Endodermal cell (in vitro differentiated cells): ENCODE results near the gene AHNAK2. TPM values are rescaled to one million over a fixed set of nuclear protein-coding genes. Genes with fewer than 3 reads are reported as not detected.

Source experiments
- DNase-seq: peaks from one replicate; pipeline ENCODE4 v3.0.0-alpha.2; 2017
- H3K27ac ChIP-seq: 2 replicates; pipeline ENCODE4 v1.5.1; 2013; ENCODE audit warnings: mild to moderate bottlenecking, low read depth, low read length, moderate library complexity
- H3K27me3 ChIP-seq: 2 replicates; pipeline ENCODE4 v1.6.1; 2013; ENCODE audit warnings: mild to moderate bottlenecking, low read length, moderate library complexity; ENCODE audit not compliant: insufficient read depth, control insufficient read depth, poor library complexity, severe bottlenecking
- H3K36me3 ChIP-seq: 2 replicates; pipeline ENCODE4 v1.7.0; 2013; ENCODE audit warnings: mild to moderate bottlenecking, low read length, moderate library complexity; ENCODE audit not compliant: control insufficient read depth, insufficient read depth
- H3K4me1 ChIP-seq: one replicate; pipeline ENCODE4 v1.7.0; 2013; ENCODE audit warnings: low read length; ENCODE audit not compliant: control insufficient read depth, insufficient read depth
- H3K4me3 ChIP-seq: 2 replicates; pipeline ENCODE4 v1.5.1; 2013; ENCODE audit warnings: mild to moderate bottlenecking, low read length, moderate library complexity
- H3K9ac ChIP-seq: 2 replicates; pipeline ENCODE4 v1.6.1; 2013; ENCODE audit warnings: mild to moderate bottlenecking, low read length, moderate library complexity; ENCODE audit not compliant: poor library complexity, severe bottlenecking; ENCODE audit errors: extremely low read depth
- H3K9me3 ChIP-seq: 2 replicates; pipeline ENCODE4 v1.6.1; 2013; ENCODE audit warnings: mild to moderate bottlenecking, low read length, moderate library complexity; ENCODE audit not compliant: control insufficient read depth
- H3K27ac Mint-ChIP-seq: 2 replicates; pipeline ENCODE4 v1.8.0; 2020; ENCODE audit warnings: mixed read lengths
- H3K27me3 Mint-ChIP-seq: 2 replicates; pipeline ENCODE4 v1.8.0; 2021; ENCODE audit warnings: mild to moderate bottlenecking, mixed read lengths; ENCODE audit not compliant: insufficient read depth
- H3K36me3 Mint-ChIP-seq: 2 replicates; pipeline ENCODE4 v1.8.0; 2020; ENCODE audit warnings: low read depth, mixed read lengths
- H3K4me1 Mint-ChIP-seq: 2 replicates; pipeline ENCODE4 v1.8.0; 2020; ENCODE audit warnings: mixed read lengths
- H3K4me3 Mint-ChIP-seq: 2 replicates; pipeline ENCODE4 v1.8.0; 2020; ENCODE audit warnings: mild to moderate bottlenecking, moderate library complexity, mixed read lengths
- H3K9me3 Mint-ChIP-seq: 2 replicates; pipeline ENCODE4 v1.8.0; 2020; ENCODE audit warnings: mild to moderate bottlenecking, mixed read lengths
- WGBS, 2 experiments: methylation state at CpG; one replicate each; pipeline versions ENCODE4 v1.1.5 to v1.1.7; 2013; ENCODE audit warnings: missing lambda C conversion rate in 2 of 2, mixed read lengths in 1 of 2; ENCODE audit not compliant: insufficient coverage in 1 of 2, insufficient read length in 1 of 2; 5-methylcytosine and 5-hydroxymethylcytosine counted together
- total RNA-seq, 2 donors: library from RNA; stranded (reverse); fragmentation: NEBNext Ultra II Directional in 1 of 2; extraction: Animal tissue kit (Norgen Biotek cat#: 25700) in 1 of 2; gene quantifications; 2 replicates in 1 of 2; 3 replicates in 1 of 2; pipeline ENCODE4 v1.2.1, GENCODE V29; 2021
- TF ChIP-seq, protein P1 (sequence below): fragments of 200-600 bp; sonication (generic); conservative IDR thresholded peaks from 2 replicates; pipeline ENCODE4 v1.5.0; 2021; ENCODE audit warnings: antibody characterized with exemption, mild to moderate bottlenecking

Gene AHNAK2
- total RNA-seq, 2 donors from 2014 or later: 0.93 to 2.2 TPM

DNA sequence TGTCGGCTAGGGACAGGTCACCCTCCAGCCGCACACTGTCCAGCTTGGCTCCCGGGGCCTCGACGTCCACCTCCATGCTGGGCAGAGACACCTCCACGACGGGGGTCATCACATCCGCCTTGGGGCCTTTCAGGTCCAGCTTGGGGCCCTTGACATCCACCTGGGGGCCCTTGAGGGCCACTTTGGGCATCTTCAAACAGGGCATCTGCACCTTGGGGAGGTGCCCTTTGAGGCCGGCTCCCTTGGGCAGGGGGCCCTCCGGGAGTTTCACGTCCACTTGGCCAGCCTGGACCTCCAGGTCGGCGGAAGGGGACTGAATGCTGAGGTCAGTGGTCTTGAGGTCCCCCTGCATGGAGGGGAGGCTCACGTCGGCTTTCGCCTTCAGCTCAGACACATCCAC lies 35.6 kb downstream of the AHNAK2 start:
- no peaks in the 10 kb centered on the region for H3K36me3 Mint-ChIP-seq
- H3K27me3 ChIP-seq: peaks cover 27% of the 10 kb centered on the region
- TF ChIP-seq, protein P1, sequence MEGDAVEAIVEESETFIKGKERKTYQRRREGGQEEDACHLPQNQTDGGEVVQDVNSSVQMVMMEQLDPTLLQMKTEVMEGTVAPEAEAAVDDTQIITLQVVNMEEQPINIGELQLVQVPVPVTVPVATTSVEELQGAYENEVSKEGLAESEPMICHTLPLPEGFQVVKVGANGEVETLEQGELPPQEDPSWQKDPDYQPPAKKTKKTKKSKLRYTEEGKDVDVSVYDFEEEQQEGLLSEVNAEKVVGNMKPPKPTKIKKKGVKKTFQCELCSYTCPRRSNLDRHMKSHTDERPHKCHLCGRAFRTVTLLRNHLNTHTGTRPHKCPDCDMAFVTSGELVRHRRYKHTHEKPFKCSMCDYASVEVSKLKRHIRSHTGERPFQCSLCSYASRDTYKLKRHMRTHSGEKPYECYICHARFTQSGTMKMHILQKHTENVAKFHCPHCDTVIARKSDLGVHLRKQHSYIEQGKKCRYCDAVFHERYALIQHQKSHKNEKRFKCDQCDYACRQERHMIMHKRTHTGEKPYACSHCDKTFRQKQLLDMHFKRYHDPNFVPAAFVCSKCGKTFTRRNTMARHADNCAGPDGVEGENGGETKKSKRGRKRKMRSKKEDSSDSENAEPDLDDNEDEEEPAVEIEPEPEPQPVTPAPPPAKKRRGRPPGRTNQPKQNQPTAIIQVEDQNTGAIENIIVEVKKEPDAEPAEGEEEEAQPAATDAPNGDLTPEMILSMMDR: no peak
- no peak overlapping the region for H3K27ac Mint-ChIP-seq
- no peak for DNase-seq
- no peak overlapping the region for H3K4me3 Mint-ChIP-seq
- no peak overlapping the region for H3K4me3 ChIP-seq
- H3K27me3 Mint-ChIP-seq: peaks cover 29% of the 10 kb centered on the region
- H3K9ac ChIP-seq: no peak overlapping the region
- no peaks in the 10 kb centered on the region for H3K9me3 ChIP-seq
- H3K4me1 ChIP-seq: no peaks in the 10 kb centered on the region
- no peak overlapping the region for H3K27ac ChIP-seq
- no peaks in the 10 kb centered on the region for H3K9me3 Mint-ChIP-seq
- no peaks in the 10 kb centered on the region for H3K36me3 ChIP-seq
- no peaks in the 10 kb centered on the region for H3K4me1 Mint-ChIP-seq
- WGBS, 2 experiments: 92 to 97% methylated on average over 14 to 16 of the region's 16 CpGs

DNA sequence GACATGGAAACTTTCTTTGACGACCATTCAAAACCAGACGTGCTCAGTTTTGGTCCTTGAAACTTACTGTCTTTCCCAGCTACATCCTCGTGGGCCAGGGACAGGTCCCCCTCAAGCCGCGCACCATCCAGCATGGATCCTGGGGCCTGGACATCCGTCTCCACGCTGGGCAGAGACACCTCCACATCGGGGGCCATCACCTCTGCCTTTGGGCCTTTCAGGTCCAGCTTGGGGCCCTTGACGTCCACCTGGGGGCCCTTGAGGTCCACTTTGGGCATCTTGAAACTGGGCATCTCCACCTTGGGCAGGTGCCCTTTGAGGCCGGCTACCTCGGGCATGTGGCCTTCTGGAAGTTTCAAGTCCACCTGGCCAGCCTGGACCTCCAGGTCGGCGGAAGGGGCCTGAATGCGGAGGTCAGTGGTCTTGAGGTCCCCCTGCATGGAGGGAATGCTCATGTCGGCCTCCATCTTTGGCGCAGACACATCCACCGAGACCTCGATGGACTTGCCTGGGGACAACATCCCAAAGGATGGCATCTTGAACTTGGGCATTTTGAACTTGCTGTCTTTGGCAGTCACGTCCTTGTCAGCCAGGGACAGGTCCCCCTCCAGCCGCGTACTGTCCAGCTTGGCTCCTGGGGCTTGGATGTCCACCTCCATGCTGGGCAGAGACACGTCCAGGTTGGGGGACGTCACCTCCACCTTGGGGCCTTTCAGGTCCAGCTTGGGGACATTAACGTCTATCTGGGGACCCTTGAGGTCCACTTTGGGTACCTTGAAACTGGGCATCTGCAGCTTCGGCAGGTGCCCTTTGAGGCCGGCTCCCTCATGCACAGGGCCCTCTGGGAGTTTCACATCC lies 36.4 kb downstream of the AHNAK2 start:
- no peaks in the 10 kb centered on the region for H3K36me3 Mint-ChIP-seq
- H3K4me1 Mint-ChIP-seq: no peaks in the 10 kb centered on the region
- no peaks in the 10 kb centered on the region for H3K9me3 ChIP-seq
- 92% methylated on average over 26 of the region's 26 CpGs for WGBS, 2 experiments
- DNase-seq: no peak
- TF ChIP-seq, protein P1: no peak
- H3K4me3 ChIP-seq: no peak overlapping the region
- H3K36me3 ChIP-seq: no peaks in the 10 kb centered on the region
- H3K27ac ChIP-seq: no peak overlapping the region
- no peaks in the 10 kb centered on the region for H3K4me1 ChIP-seq
- no peak overlapping the region for H3K27ac Mint-ChIP-seq
- no peaks in the 10 kb centered on the region for H3K9me3 Mint-ChIP-seq
- H3K27me3 Mint-ChIP-seq: peaks cover 38% of the 10 kb centered on the region
- H3K9ac ChIP-seq: no peak overlapping the region
- no peak overlapping the region for H3K4me3 Mint-ChIP-seq
- peaks cover 35% of the 10 kb centered on the region for H3K27me3 ChIP-seq

DNA sequence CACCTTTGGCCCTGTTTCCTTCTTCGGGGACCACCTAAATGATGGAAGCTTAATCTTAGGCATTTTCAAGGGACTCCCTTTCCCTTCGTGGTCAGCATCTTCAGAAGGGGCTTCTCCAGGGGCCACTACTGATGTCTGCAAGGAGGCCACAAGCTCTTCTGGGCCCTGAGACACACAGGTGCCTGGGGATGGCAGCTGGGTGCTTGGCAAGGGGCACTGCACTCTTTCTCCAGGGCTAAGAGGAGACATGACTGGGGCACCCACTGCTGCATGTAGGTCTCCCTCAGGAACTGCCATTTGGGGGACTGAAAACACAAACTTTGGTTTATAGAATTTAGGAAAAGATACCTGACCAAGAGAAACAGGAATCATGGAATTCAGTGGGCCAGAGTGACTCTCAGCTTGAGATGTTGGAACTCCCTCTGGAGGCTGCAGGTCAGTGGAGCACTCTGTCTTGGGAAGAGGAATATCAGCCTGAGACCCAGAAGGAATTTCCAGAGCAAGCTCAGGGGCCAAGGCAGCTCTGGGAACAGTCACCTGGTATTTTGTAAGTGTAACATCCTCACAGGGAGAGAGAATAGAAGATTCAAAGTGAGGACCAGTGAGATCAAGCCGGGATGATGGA lies 37.5 kb downstream of the AHNAK2 start:
- Histone ChIP-seq H3K27ac (no peak overlapping the region), H3K9me3 (no peaks in the 10 kb centered on the region), H3K27me3 (peaks cover 40% of the 10 kb centered on the region), H3K36me3 (no peaks in the 10 kb centered on the region), H3K9ac (no peak overlapping the region), H3K4me1 (no peaks in the 10 kb centered on the region), H3K4me3 (no peak overlapping the region)
- H3K36me3 Mint-ChIP-seq: no peaks in the 10 kb centered on the region
- no peaks in the 10 kb centered on the region for H3K4me1 Mint-ChIP-seq
- peak; percentile 56 for DNase-seq
- no peak overlapping the region for H3K4me3 Mint-ChIP-seq
- H3K27ac Mint-ChIP-seq: no peak overlapping the region
- 76 to 100% methylated on average over 3 of the region's 3 CpGs for WGBS, 2 experiments
- TF ChIP-seq, protein P1: peak; percentile 73
- no peaks in the 10 kb centered on the region for H3K9me3 Mint-ChIP-seq
- H3K27me3 Mint-ChIP-seq: peaks cover 42% of the 10 kb centered on the region
